ENCODE measurements around the gene SEMA6B.

The SEMA6B gene

DNA sequence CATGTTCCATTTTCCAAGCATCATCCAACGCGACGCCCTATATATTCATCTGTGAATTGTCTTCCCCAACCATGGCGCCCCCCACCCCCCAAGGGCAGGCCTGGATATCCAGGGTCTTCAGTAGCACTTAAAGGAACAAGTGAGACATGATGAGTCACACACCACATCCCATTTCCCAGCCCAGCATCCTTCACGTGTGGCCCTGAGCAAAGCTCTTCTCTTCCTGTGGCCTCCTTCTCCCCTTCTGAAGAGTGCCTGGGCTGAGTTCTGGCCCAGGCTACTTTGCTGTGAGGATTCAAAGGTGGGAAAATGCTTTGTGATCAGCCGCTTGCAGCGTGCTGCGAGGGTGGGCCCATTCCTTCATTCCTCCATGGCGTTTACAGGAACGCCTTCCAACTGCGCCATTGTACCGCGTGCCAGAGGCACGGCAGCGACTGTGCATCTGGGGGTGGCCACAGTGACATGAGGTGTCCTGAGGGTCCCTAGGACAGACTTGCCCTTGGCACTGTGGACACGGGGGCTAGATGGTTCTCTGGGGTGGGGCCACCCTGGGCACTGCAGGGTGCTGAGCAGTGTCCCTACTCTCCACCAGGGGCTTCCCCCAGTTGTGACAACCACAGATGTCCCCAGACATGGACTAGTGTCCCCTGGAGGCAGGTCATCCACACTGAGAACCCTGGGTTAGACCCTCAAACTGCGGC lies 52.9 kb downstream of the SEMA6B start:
- Histone ChIP-seq H3K4me3 (ENCODE audit: low read depth in 1 of 2, low read length in 1 of 2) (no peak overlapping the region), H3K36me3 (peaks cover 70% of the 10 kb centered on the region), H3K27me3 (no peaks in the 10 kb centered on the region), H3K27ac (no peak overlapping the region), H3K4me1 (ENCODE audit: control insufficient read depth in 1 of 2, insufficient read depth in 1 of 2, low read depth in 1 of 2, low read length in 1 of 2) (no peaks in the 10 kb centered on the region), H3K9me3 (no peaks in the 10 kb centered on the region)
- TF ChIP-seq, protein P1, sequence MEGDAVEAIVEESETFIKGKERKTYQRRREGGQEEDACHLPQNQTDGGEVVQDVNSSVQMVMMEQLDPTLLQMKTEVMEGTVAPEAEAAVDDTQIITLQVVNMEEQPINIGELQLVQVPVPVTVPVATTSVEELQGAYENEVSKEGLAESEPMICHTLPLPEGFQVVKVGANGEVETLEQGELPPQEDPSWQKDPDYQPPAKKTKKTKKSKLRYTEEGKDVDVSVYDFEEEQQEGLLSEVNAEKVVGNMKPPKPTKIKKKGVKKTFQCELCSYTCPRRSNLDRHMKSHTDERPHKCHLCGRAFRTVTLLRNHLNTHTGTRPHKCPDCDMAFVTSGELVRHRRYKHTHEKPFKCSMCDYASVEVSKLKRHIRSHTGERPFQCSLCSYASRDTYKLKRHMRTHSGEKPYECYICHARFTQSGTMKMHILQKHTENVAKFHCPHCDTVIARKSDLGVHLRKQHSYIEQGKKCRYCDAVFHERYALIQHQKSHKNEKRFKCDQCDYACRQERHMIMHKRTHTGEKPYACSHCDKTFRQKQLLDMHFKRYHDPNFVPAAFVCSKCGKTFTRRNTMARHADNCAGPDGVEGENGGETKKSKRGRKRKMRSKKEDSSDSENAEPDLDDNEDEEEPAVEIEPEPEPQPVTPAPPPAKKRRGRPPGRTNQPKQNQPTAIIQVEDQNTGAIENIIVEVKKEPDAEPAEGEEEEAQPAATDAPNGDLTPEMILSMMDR (IDR thresholded peaks at IDR 0.05) = no peak

DNA sequence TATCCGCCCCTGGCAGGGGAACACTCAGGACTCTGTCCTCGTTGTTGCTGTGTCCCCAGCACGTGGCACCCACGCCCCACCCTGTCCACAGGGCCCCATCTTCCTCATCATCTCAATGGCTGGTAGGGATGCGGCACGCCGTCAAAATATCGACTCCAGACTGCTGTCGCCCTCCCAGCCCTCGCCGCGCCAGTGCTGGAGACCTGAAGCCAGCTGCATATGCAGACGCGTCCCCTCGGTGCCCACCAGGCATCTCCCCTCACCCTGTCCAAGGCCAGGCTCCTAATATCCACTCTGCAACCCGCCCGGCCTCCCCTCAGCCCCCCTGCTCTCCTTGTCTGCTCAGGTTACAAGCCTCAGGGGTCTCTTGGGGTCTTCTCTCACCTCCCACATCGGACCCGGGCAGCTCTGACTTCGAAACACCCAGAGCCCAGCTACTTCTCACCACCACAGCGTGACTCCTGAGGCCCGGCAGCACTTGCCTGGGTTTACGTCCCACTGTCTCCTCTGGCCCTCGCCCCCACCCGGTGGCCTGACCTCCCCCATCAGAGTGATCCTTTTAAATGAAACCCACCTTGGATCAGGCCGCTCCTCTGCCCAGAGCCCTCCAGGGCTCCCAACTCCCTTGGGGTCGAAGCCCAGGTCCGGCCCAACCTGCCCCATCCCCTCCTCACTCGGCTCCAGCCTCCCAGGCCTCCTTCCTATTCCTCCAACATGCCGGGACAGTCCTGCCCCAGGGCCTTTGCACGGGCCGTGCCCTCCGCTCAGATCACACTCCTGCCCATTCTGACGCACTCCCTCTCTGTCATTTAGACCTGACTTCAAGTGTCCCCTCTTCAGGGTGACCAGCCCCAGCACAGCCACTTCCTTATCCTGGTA lies 53.7 kb downstream of the SEMA6B start:
- H3K9me3 ChIP-seq = no peaks in the 10 kb centered on the region
- H3K4me1 ChIP-seq (ENCODE audit: control insufficient read depth in 1 of 2, insufficient read depth in 1 of 2, low read depth in 1 of 2, low read length in 1 of 2) = no peaks in the 10 kb centered on the region
- H3K36me3 ChIP-seq = peaks cover 78% of the 10 kb centered on the region
- TF ChIP-seq, protein P1 (IDR thresholded peaks at IDR 0.05) = no peak
- no peak overlapping the region for H3K27ac ChIP-seq
- no peak overlapping the region for H3K4me3 ChIP-seq (ENCODE audit: low read depth in 1 of 2, low read length in 1 of 2)
- H3K27me3 ChIP-seq = no peaks in the 10 kb centered on the region

DNA sequence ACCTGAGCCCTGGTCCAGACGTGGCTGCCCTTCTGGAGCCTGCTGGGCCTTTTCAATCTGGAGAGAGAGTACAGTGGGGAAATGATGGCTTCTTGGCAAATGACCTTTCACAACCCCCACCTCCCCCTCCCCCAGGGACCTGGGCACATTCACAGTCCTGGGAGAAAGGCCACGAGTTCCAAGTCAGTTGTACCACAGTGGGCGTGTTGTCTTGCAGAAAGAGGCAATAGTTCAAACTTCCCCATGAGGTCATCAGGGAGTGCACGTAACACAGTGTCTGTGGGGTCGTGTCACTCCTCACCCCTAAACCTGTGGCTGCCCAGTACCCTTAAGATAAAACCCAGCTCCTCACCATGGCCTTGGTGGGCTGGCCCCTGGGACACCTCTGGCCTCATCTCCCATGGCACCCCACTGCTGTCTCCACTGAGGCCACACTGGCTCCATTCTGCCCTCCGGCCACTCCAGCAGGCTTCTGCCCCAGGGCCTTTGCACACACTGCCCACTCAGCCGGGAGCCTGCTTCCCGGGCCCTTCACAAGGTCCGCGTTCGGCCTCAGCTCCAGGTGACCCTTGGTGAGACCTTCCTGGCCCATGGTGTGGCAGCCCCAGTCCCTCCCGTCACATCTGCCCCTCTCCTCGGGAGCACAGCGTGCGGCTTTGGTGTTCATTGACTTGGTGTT lies 54.5 kb downstream of the SEMA6B start:
- H3K4me3 ChIP-seq (ENCODE audit: low read depth in 1 of 2, low read length in 1 of 2) = no peak overlapping the region
- H3K4me1 ChIP-seq (ENCODE audit: control insufficient read depth in 1 of 2, insufficient read depth in 1 of 2, low read depth in 1 of 2, low read length in 1 of 2) = no peaks in the 10 kb centered on the region
- H3K9me3 ChIP-seq = no peaks in the 10 kb centered on the region
- TF ChIP-seq, protein P1 (IDR thresholded peaks at IDR 0.05) = no peak
- peaks cover 83% of the 10 kb centered on the region for H3K36me3 ChIP-seq
- no peak overlapping the region for H3K27ac ChIP-seq
- no peaks in the 10 kb centered on the region for H3K27me3 ChIP-seq

DNA sequence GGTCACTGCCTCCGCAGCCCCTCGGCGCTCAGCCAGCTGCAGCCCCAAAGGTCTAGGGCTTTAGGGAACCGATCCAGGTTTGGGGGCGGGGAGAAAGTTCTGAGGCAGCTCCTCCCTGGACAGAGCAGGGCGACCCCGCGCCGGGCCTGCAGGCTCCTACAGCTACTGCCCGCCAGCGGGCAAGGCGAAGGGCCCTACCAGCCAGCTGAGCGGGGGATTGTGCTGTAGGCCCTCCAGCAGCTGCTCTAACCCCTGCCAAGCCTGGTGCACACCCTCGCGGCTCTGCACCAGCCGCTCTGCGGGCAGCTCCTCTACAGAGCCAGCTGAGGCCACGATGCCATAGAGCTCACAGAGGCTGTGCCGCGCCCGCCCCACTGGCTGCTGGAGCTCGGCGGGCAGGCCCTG lies 55.2 kb downstream of the SEMA6B start:
- no peaks in the 10 kb centered on the region for H3K4me1 ChIP-seq (ENCODE audit: control insufficient read depth in 1 of 2, insufficient read depth in 1 of 2, low read depth in 1 of 2, low read length in 1 of 2)
- no peaks in the 10 kb centered on the region for H3K9me3 ChIP-seq
- TF ChIP-seq, protein P1 (IDR thresholded peaks at IDR 0.05) = no peak
- H3K4me3 ChIP-seq (ENCODE audit: low read depth in 1 of 2, low read length in 1 of 2) = no peak overlapping the region
- H3K27ac ChIP-seq = no peak overlapping the region
- H3K36me3 ChIP-seq = peaks cover 90% of the 10 kb centered on the region
- H3K27me3 ChIP-seq = no peaks in the 10 kb centered on the region

DNA sequence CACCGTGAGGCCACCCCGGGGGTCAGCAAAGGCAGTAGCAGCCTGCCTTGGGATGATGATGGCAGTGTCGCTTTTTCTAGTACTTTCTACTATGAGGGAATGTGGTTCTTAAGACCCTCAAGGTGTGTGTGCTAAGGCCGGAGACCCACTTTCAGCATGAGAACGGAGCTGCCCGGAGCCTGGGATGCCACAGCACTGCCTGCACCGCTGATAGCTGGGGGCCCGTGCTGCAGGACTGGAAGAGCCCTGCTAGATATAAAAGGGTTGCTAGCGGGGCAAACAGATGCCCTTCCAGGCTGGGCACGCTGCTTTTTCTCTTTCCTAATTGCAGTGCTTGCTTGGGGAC lies 55.7 kb downstream of the SEMA6B start:
- Histone ChIP-seq H3K36me3 (peaks cover 95% of the 10 kb centered on the region), H3K4me3 (ENCODE audit: low read depth in 1 of 2, low read length in 1 of 2) (no peak overlapping the region), H3K4me1 (ENCODE audit: control insufficient read depth in 1 of 2, insufficient read depth in 1 of 2, low read depth in 1 of 2, low read length in 1 of 2) (no peaks in the 10 kb centered on the region), H3K27me3 (no peaks in the 10 kb centered on the region), H3K27ac (no peak overlapping the region), H3K9me3 (no peaks in the 10 kb centered on the region)
- TF ChIP-seq, protein P1 (IDR thresholded peaks at IDR 0.05) = no peak
